ENCODE measurements around the gene DNAH2. TPM values are rescaled to one million over a fixed set of nuclear protein-coding genes. Genes with fewer than 3 reads are reported as not detected.
A peak's percentile ranks its signal among the peaks of the same experiment; 100 is the strongest.

The DNAH2 gene
- polyA plus RNA-seq, 1 donor from 2014 or later: 2.0 TPM

- H3K27ac ChIP-seq (ENCODE audit: low read length): peak overlapping the region; percentile 94
- H4K20me1 ChIP-seq (ENCODE audit: insufficient read depth): peaks cover 32% of the 10 kb centered on the region
- peak overlapping the region; percentile 92 for H3K9ac ChIP-seq (ENCODE audit: low read length)
- no peaks in the 10 kb centered on the region for H3K9me3 ChIP-seq (ENCODE audit: low read length)
- H3K4me3 ChIP-seq (ENCODE audit: low read length): peak overlapping the region; percentile 99
- H2AFZ ChIP-seq (ENCODE audit: low read depth, low read length): no peak overlapping the region
- peak overlapping the region; percentile 99 for H3K4me2 ChIP-seq (ENCODE audit: low read length)
- peaks cover 15% of the 10 kb centered on the region for H3F3A ChIP-seq (ENCODE audit: insufficient read depth, low read length, poor library complexity, severe bottlenecking)
- no peaks in the 10 kb centered on the region for H3K36me3 ChIP-seq (ENCODE audit: insufficient read depth, low read length)
- no peaks in the 10 kb centered on the region for H3K27me3 ChIP-seq (ENCODE audit: insufficient read depth, low read depth, low read length)
- H3K79me2 ChIP-seq (replicated peaks; ENCODE audit: insufficient read depth, low read length): peaks cover 68% of the 10 kb centered on the region
- no peaks in the 10 kb centered on the region for H3K9me2 ChIP-seq (ENCODE audit: insufficient read depth, low read length)
- no peak for TF ChIP-seq RAD21 (conservative IDR thresholded peaks at IDR 0.05)
- peak; percentile 11 for TF ChIP-seq CTCF (IDR thresholded peaks at IDR 0.05; ENCODE audit: poor library complexity, severe bottlenecking)
These were observed 122.3 kb downstream of the DNAH2 start for GRCh38 chr17:7839876-7840261.

- Histone ChIP-seq H3K9ac (ENCODE audit: low read length) (peak overlapping the region; percentile 92), H3K79me2 (replicated peaks; ENCODE audit: insufficient read depth, low read length) (peaks cover 74% of the 10 kb centered on the region), H3K27ac (ENCODE audit: low read length) (peak overlapping the region; percentile 94)
These were observed 122.9 kb downstream of the DNAH2 start for GRCh38 chr17:7840441-7840840.

More at GRCh38 chr17:7840441-7840840, 122.9 kb downstream of the DNAH2 start:
- H3K9me2 ChIP-seq (ENCODE audit: insufficient read depth, low read length): no peaks in the 10 kb centered on the region
- H3K9me3 ChIP-seq (ENCODE audit: low read length): no peaks in the 10 kb centered on the region
- H3K4me3 ChIP-seq (ENCODE audit: low read length): peak overlapping the region; percentile 99
- peaks cover 38% of the 10 kb centered on the region for H4K20me1 ChIP-seq (ENCODE audit: insufficient read depth)
- no peaks in the 10 kb centered on the region for H3K27me3 ChIP-seq (ENCODE audit: insufficient read depth, low read depth, low read length)
- H3K4me2 ChIP-seq (ENCODE audit: low read length): peak overlapping the region; percentile 99
- peaks cover 15% of the 10 kb centered on the region for H3F3A ChIP-seq (ENCODE audit: insufficient read depth, low read length, poor library complexity, severe bottlenecking)
- no peaks in the 10 kb centered on the region for H3K36me3 ChIP-seq (ENCODE audit: insufficient read depth, low read length)
- TF ChIP-seq MXI1 (conservative IDR thresholded peaks at IDR 0.05; ENCODE audit: poor library complexity, severe bottlenecking): no peak
- TF ChIP-seq CTCF (IDR thresholded peaks at IDR 0.05; ENCODE audit: poor library complexity, severe bottlenecking): no peak
- no peak for TF ChIP-seq SMC3 (conservative IDR thresholded peaks at IDR 0.05; ENCODE audit: poor library complexity)
- no peak for TF ChIP-seq POLR2AphosphoS5 (IDR thresholded peaks at IDR 0.05)
- TF ChIP-seq TAF1 (IDR thresholded peaks at IDR 0.05; ENCODE audit: low read depth): no peak
- TF ChIP-seq RAD21 (conservative IDR thresholded peaks at IDR 0.05): no peak
- TF ChIP-seq REST (IDR thresholded peaks at IDR 0.05; ENCODE audit: borderline replicate concordance): no peak
- H2AFZ ChIP-seq (ENCODE audit: low read depth, low read length): no peak overlapping the region
